ENCODE measurements around the gene C1RL.

Gene C1RL

DNA sequence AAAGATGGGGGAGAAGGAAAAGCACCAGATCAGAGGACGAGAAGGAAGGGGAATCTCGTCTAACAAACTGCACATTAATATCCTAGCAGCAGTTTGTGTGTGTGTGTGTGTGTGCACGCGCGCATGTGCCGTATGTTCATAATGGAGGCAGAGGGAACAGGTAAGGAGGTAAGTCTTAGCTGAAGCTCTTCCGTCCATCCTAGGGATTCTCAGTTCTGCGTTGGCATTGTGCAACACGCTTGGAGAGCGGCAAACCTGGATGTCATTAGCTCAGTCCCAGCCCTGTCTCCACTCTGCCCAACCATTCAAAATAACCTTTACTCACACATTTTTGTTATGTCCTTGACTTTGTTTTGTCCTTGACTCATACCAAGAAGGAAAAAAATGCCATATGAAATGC, 15.1 kb downstream of the C1RL start:
- TF ChIP-seq CTCF (IDR thresholded peaks at IDR 0.05; ENCODE audit: low read depth, low read length, missing control alignments): no peak
- no peak for DNase-seq (ENCODE audit: extremely low read depth, low read depth)
- H3K4me3 ChIP-seq (replicated peaks; ENCODE audit: low read depth, low read length): no peak overlapping the region

DNA sequence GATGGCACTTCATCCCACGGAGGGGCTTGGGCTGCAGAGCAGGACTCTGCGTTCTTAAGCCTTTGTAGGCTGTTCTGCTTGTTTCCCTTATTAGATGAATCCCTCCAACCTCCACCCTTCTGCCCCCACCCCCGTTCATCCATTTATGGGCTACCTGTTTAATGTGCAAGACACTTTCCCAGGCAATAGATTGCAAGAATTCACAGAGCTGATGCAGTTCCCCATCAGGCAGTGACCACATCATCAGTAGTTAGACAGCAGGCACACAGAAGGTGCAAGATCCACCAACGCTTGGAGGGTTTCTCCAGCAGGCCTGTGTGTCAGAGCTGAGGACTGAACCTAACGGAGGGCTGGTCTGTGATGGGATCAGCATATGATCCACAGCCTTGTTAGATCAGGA, 15.5 kb downstream of the C1RL start:
- no peak overlapping the region for H3K4me3 ChIP-seq (replicated peaks; ENCODE audit: low read depth, low read length)
- TF ChIP-seq CTCF (IDR thresholded peaks at IDR 0.05; ENCODE audit: low read depth, low read length, missing control alignments): no peak
- DNase-seq (ENCODE audit: extremely low read depth, low read depth): no peak

GRCh38 chr12:7092986-7093460, 16.0 kb downstream of the C1RL start:
- no peak overlapping the region for H3K4me3 ChIP-seq (replicated peaks; ENCODE audit: low read depth, low read length)
- TF ChIP-seq CTCF (IDR thresholded peaks at IDR 0.05; ENCODE audit: low read depth, low read length, missing control alignments): no peak
- DNase-seq (ENCODE audit: extremely low read depth, low read depth): no peak

GRCh38 chr12:7092229-7092985, 16.6 kb downstream of the C1RL start, which contains the start of gene C1R:
TSS of gene C1R (minus strand) at chr12:7092445. CDS start at chr12:7092388, 57 bp downstream.
- peak; percentile 90 for TF ChIP-seq CTCF (IDR thresholded peaks at IDR 0.05; ENCODE audit: low read depth, low read length, missing control alignments)
- DNase-seq (ENCODE audit: extremely low read depth, low read depth): peak; percentile 55
- peak within 1 kb of the TSS; percentile 45 for H3K4me3 ChIP-seq (replicated peaks; ENCODE audit: low read depth, low read length)

GRCh38 chr12:7091660-7092228, 17.3 kb downstream of the C1RL start:
- no peak for DNase-seq (ENCODE audit: extremely low read depth, low read depth)
- H3K4me3 ChIP-seq (replicated peaks; ENCODE audit: low read depth, low read length): peak overlapping the region; percentile 45
- TF ChIP-seq CTCF (IDR thresholded peaks at IDR 0.05; ENCODE audit: low read depth, low read length, missing control alignments): no peak

DNA sequence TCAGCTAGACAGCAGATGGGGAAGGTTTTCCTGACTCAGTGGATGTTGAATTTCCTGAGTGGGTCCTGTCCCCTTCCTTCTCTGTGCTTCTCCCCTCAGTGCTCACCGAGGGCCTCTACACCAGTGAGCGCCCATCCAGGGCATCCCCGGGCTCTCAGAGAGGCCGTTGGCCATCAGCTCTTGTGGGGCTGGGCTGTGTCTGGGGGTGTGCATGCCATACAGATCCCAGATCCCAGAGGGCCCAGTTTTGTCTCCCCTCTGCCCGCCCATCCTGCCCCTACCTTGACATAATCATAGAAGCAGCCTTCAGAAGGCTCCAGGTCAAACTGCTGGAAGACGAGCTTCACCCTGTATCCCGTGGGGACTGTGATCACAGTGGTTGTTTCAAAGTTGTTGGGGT, 17.8 kb downstream of the C1RL start:
- H3K4me3 ChIP-seq (replicated peaks; ENCODE audit: low read depth, low read length): no peak overlapping the region
- DNase-seq (ENCODE audit: extremely low read depth, low read depth): no peak
- TF ChIP-seq CTCF (IDR thresholded peaks at IDR 0.05; ENCODE audit: low read depth, low read length, missing control alignments): no peak
